Measurements from ENCODE around the gene MEIOB. TPM values are rescaled to one million over a fixed set of nuclear protein-coding genes. Genes with fewer than 3 reads are reported as not detected.

MEIOB gene
- polyA plus RNA-seq, 1 of the 3 experiments (the other 2 are of a cell fraction) = not detected

DNA sequence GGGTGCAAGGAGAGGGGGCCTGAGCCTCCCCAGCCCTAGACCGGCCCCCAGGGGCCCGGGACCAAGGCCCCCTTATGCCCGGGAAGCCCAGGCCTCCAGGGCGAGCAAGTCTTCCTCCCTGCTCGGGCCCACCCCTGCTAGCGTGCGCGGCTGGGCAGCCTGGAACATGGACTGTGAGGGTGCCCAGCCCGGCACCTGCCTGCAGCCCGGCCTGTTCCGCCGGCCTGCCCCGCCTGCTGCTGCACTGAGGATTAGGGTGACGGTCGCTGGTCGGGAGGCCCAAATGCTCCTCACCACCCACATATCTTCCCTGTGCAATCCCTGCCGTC is 40.2 kb upstream of the MEIOB start:
- H3K9me3 ChIP-seq = no peaks in the 10 kb centered on the region
- H3K9ac ChIP-seq = no peak overlapping the region
- H3K79me2 ChIP-seq (ENCODE audit: insufficient read depth) = no peaks in the 10 kb centered on the region
- H3K27ac ChIP-seq (ENCODE audit: low read depth in 2 of 2, low read length in 1 of 2) = no peak overlapping the region
- ChIA-PET CTCF (interaction anchor here (1.0 to 2.6 kb wide), 2 partner anchors 17 to 48 kb away, joined by 3 to 8 read pairs; no protein-coding TSS in a partner anchor), POLR2A (no interaction called here)
- H2AFZ ChIP-seq (ENCODE audit: low read depth) = no peak overlapping the region
- peaks cover 0 to 11% of the 10 kb centered on the region in 2 experiments; a peak in 1 of 4 replicates for H3K4me1 ChIP-seq (ENCODE audit: control insufficient read depth in 1 of 2, insufficient read depth in 2 of 2, low read depth in 1 of 2, low read length in 1 of 2)
- no peaks in the 10 kb centered on the region for H4K20me1 ChIP-seq (ENCODE audit: insufficient read depth)
- WGBS (ENCODE audit: low lambda C conversion rate) = 81% methylated on average over 7 of the region's 17 CpGs
- DNase-seq = no peak
- H3K36me3 ChIP-seq (replicated peaks in 1 of 2; ENCODE audit: control insufficient read depth in 1 of 2, insufficient read depth in 2 of 2, low read length in 1 of 2) = no peaks in the 10 kb centered on the region
- H3F3A ChIP-seq (replicated peaks; ENCODE audit: insufficient read depth) = no peaks in the 10 kb centered on the region
- no peaks in the 10 kb centered on the region for H3K9me2 ChIP-seq
- peaks cover 13% of the 10 kb centered on the region for H3K27me3 ChIP-seq (ENCODE audit: insufficient read depth)
- H3K4me3 ChIP-seq (ENCODE audit: low read depth in 2 of 2, low read length in 1 of 2) = no peak overlapping the region
- no peak for TF ChIP-seq TCF12 (IDR thresholded peaks at IDR 0.05)
- TF ChIP-seq YY1 (IDR thresholded peaks at IDR 0.05; ENCODE audit: low read depth) = no peak
- no peak for TF ChIP-seq RCOR1 (IDR thresholded peaks at IDR 0.05; ENCODE audit: low read length)
- TF ChIP-seq RAD21 (IDR thresholded peaks at IDR 0.05; ENCODE audit: low read length) = no peak
- TF ChIP-seq MXI1 (IDR thresholded peaks at IDR 0.05; ENCODE audit: low read depth, low read length) = no peak
- no peak for TF ChIP-seq REST (IDR thresholded peaks at IDR 0.05; ENCODE audit: low read depth, low read length)
- TF ChIP-seq FOSL2 (IDR thresholded peaks at IDR 0.05; ENCODE audit: borderline replicate concordance, low read depth) = no peak
- TF ChIP-seq, protein P1, sequence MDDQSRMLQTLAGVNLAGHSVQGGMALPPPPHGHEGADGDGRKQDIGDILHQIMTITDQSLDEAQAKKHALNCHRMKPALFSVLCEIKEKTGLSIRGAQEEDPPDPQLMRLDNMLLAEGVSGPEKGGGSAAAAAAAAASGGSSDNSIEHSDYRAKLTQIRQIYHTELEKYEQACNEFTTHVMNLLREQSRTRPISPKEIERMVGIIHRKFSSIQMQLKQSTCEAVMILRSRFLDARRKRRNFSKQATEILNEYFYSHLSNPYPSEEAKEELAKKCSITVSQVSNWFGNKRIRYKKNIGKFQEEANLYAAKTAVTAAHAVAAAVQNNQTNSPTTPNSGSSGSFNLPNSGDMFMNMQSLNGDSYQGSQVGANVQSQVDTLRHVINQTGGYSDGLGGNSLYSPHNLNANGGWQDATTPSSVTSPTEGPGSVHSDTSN (IDR thresholded peaks at IDR 0.05) = no peak
- no peak for TF ChIP-seq RXRA (IDR thresholded peaks at IDR 0.05; ENCODE audit: borderline replicate concordance, low read depth)
- no peak for TF ChIP-seq POLR2AphosphoS5 (IDR thresholded peaks at IDR 0.05; ENCODE audit: low read depth, low read length)
- TF ChIP-seq SMC3 (IDR thresholded peaks at IDR 0.05; ENCODE audit: low read depth, low read length) = no peak
- no peak for TF ChIP-seq RFX5 (IDR thresholded peaks at IDR 0.05; ENCODE audit: low read length)
- no peak for TF ChIP-seq CHD2 (IDR thresholded peaks at IDR 0.05; ENCODE audit: low read length, partially characterized antibody)
- TF ChIP-seq ELF1 (IDR thresholded peaks at IDR 0.05) = no peak
- TF ChIP-seq ZBTB33 (IDR thresholded peaks at IDR 0.05; ENCODE audit: borderline replicate concordance, low read depth) = no peak
- TF ChIP-seq GABPA (IDR thresholded peaks at IDR 0.05; ENCODE audit: low read depth) = no peak
- no peak for TF ChIP-seq EP300 (IDR thresholded peaks at IDR 0.05; ENCODE audit: borderline replicate concordance in 1 of 2, low read depth in 1 of 2, low read length in 1 of 2)
- no peak for TF ChIP-seq MEF2A (IDR thresholded peaks at IDR 0.05; ENCODE audit: borderline replicate concordance, low read depth)
- no peak overlapping the region for H3K4me2 ChIP-seq

Measured in SK-N-SH (cell line).